ENCODE data around the gene FGF14. TPM values are rescaled to one million over a fixed set of nuclear protein-coding genes. Genes with fewer than 3 reads are reported as not detected.

FGF14 gene
- total RNA-seq, 1 donor from 2014 or later = 2.0 TPM

GRCh38 chr13:102380012-102380411 lies 21.8 kb downstream of the FGF14 start:
- intact Hi-C loops (cut with DNase I) = no loop called here
- TF ChIP-seq, protein P1, sequence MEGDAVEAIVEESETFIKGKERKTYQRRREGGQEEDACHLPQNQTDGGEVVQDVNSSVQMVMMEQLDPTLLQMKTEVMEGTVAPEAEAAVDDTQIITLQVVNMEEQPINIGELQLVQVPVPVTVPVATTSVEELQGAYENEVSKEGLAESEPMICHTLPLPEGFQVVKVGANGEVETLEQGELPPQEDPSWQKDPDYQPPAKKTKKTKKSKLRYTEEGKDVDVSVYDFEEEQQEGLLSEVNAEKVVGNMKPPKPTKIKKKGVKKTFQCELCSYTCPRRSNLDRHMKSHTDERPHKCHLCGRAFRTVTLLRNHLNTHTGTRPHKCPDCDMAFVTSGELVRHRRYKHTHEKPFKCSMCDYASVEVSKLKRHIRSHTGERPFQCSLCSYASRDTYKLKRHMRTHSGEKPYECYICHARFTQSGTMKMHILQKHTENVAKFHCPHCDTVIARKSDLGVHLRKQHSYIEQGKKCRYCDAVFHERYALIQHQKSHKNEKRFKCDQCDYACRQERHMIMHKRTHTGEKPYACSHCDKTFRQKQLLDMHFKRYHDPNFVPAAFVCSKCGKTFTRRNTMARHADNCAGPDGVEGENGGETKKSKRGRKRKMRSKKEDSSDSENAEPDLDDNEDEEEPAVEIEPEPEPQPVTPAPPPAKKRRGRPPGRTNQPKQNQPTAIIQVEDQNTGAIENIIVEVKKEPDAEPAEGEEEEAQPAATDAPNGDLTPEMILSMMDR (IDR thresholded peaks at IDR 0.05) = no peak
- Histone ChIP-seq H3K27ac (no peak overlapping the region), H3K4me1 (no peaks in the 10 kb centered on the region), H3K9me3 (no peaks in the 10 kb centered on the region), H3K27me3 (no peaks in the 10 kb centered on the region), H3K36me3 (no peaks in the 10 kb centered on the region), H3K4me3 (no peak overlapping the region)
- DNase-seq = no peak
- no peak for ATAC-seq

GRCh38 chr13:102376318-102376717 lies 25.5 kb downstream of the FGF14 start:
- Histone ChIP-seq H3K9me3 (no peaks in the 10 kb centered on the region), H3K27me3 (no peaks in the 10 kb centered on the region), H3K4me3 (no peak overlapping the region), H3K36me3 (no peaks in the 10 kb centered on the region), H3K27ac (no peak overlapping the region), H3K4me1 (no peaks in the 10 kb centered on the region)
- intact Hi-C loops (cut with DNase I) = no loop called here
- TF ChIP-seq, protein P1 (IDR thresholded peaks at IDR 0.05) = no peak
- DNase-seq = no peak
- no peak for ATAC-seq

DNA sequence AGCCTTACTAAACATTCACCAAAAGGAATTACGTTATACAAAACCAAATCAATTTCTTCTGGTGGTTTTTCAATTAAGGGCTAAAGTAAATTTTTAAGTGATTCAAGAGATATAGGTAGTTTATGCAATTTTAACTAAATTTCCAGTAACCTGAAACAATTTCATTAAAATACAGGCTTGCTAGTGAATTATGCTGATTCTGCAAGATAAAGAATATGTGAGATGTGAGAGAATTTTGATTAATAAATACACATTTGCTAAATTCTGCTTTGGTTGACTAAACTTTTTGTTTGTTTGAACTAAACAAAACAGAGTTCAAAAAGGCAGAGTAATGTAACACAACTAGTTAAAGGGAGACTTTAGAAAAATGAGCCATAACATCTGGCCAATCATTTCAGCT lies 27.1 kb downstream of the FGF14 start:
- intact Hi-C loops (cut with DNase I) = no loop called here
- Histone ChIP-seq H3K27ac (no peak overlapping the region), H3K4me1 (no peaks in the 10 kb centered on the region), H3K27me3 (no peaks in the 10 kb centered on the region), H3K36me3 (no peaks in the 10 kb centered on the region), H3K4me3 (no peak overlapping the region), H3K9me3 (no peaks in the 10 kb centered on the region)
- no peak for DNase-seq
- ATAC-seq = no peak
- TF ChIP-seq, protein P1 (IDR thresholded peaks at IDR 0.05) = no peak

DNA sequence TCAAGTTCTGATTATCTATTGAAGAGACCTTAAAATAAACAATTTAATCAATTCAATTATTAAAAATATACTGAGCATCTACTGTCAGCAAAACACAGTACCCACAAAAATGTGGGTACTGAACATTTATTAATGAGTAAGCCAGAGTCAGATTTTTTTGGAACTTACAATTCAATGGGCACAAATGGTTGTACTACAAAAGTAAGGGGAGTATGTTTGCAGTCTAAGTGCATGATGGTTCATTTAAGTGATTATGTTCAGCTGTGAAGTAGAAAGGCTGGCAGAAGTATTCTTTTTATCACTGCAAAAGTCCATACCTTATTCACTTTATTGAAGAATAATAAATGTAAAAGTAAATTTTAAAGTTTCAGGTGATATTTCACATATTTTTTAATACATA lies 27.6 kb downstream of the FGF14 start:
- TF ChIP-seq, protein P1 (IDR thresholded peaks at IDR 0.05) = no peak
- Histone ChIP-seq H3K36me3 (no peaks in the 10 kb centered on the region), H3K27me3 (no peaks in the 10 kb centered on the region), H3K4me1 (no peaks in the 10 kb centered on the region), H3K9me3 (no peaks in the 10 kb centered on the region), H3K27ac (no peak overlapping the region), H3K4me3 (no peak overlapping the region)
- no peak for DNase-seq
- ATAC-seq = no peak
- intact Hi-C loops (cut with DNase I) = no loop called here

DNA sequence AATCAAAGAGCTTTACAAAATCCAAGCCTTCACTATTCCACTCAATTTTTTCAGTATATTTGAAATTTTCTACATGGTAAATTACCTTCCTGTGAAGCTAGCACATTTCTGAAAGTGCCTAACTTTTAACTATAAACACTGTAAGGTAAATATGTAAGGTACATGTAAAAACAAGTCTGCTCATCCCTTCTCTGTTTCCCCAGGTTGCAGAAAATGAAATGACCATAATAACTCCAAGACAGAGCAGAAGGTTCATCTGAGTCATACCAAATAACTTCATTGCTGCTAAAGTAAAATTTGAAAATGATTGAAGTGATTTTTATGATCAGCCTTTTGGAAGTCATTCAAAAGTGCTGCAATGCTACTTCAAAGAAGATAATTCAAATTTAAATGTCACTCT lies 28.6 kb downstream of the FGF14 start:
- no peaks in the 10 kb centered on the region for H3K27me3 ChIP-seq
- DNase-seq (no peak), ATAC-seq (no peak)
- H3K9me3 ChIP-seq = no peaks in the 10 kb centered on the region
- TF ChIP-seq, protein P1 (IDR thresholded peaks at IDR 0.05) = no peak
- no peaks in the 10 kb centered on the region for H3K4me1 ChIP-seq
- H3K4me3 ChIP-seq = no peak overlapping the region
- H3K36me3 ChIP-seq = no peaks in the 10 kb centered on the region
- no peak overlapping the region for H3K27ac ChIP-seq
- intact Hi-C loops (cut with DNase I) = no loop called here

DNA sequence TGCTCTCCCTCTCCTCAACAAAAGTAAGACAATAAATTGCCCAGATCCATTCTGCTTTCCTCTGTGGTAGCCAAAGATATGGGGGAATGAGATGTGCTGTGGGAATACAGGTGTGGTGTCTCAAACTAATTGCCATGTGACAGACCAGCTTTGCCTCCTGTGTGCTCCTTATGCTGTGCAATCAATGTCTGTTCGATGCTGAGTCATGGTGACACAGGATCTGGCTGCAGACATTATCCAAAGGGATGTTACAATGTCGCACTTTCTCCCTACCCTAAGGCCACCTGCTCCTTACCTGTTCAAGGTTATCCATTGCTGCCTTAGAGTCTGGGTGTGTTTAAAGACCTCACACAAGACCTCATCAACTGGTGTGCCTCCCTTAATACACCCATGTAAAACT lies 32.5 kb downstream of the FGF14 start:
- no peaks in the 10 kb centered on the region for H3K36me3 ChIP-seq
- no peaks in the 10 kb centered on the region for H3K4me1 ChIP-seq
- DNase-seq (no peak), ATAC-seq (no peak)
- no peaks in the 10 kb centered on the region for H3K27me3 ChIP-seq
- TF ChIP-seq, protein P1 (IDR thresholded peaks at IDR 0.05) = no peak
- H3K9me3 ChIP-seq = no peaks in the 10 kb centered on the region
- intact Hi-C loops (cut with DNase I) = no loop called here
- no peak overlapping the region for H3K27ac ChIP-seq
- H3K4me3 ChIP-seq = no peak overlapping the region
